Erythroblast (primary cell): ENCODE results near the gene GALNT9.

Experiments
- DNase-seq, 2 experiments: peaks; one replicate each; lab custom pipeline; 2025; lab: John Stamatoyannopoulos, UW
- GATA1 ChIP-seq: IDR thresholded peaks from 2 replicates; pipeline ENCODE4 v1.6.1; 2011; ENCODE audit warnings: low read depth, mild to moderate bottlenecking, control low read depth, low read length, moderate library complexity
- POLR2A ChIP-seq: IDR thresholded peaks from 2 replicates; pipeline ENCODE4 v1.6.1; 2011; ENCODE audit warnings: mild to moderate bottlenecking, low read length

GALNT9 gene

GRCh38 chr12:132213359-132214160, 115.8 kb downstream of the GALNT9 start:
- TF ChIP-seq GATA1 (no peak), POLR2A (no peak)
- DNase-seq = no peak

DNA sequence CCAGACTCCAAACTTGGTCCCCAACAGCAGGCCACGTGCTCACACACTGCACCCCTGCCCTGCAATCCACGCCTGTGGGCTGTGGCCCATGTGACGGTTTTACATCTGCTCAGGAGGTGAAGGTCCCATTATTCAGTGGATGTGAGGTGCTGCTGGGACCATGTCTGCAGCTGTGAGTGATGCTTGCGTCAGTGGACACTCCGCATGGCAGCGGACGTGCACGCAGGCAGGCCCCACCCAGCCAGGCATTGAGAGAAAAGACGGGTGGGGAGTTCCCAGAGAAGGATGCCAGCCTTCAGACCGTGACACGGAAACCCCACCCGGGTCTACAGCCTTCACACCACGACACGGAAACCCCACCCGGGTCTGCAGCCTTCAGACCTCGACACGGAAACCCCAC, 117.6 kb downstream of the GALNT9 start:
- DNase-seq = no peak
- TF ChIP-seq GATA1 (no peak), POLR2A (no peak)

- no peak for DNase-seq
- no peak for TF ChIP-seq POLR2A
- no peak for TF ChIP-seq GATA1
Observed at GRCh38 chr12:132211326-132211725, 118.1 kb downstream of the GALNT9 start.

GRCh38 chr12:132210223-132211055, 119.0 kb downstream of the GALNT9 start:
- no peak for DNase-seq
- TF ChIP-seq POLR2A (no peak), GATA1 (no peak)

GRCh38 chr12:132209619-132210222, 119.7 kb downstream of the GALNT9 start:
- DNase-seq = no peak
- TF ChIP-seq POLR2A (no peak), GATA1 (no peak)

DNA sequence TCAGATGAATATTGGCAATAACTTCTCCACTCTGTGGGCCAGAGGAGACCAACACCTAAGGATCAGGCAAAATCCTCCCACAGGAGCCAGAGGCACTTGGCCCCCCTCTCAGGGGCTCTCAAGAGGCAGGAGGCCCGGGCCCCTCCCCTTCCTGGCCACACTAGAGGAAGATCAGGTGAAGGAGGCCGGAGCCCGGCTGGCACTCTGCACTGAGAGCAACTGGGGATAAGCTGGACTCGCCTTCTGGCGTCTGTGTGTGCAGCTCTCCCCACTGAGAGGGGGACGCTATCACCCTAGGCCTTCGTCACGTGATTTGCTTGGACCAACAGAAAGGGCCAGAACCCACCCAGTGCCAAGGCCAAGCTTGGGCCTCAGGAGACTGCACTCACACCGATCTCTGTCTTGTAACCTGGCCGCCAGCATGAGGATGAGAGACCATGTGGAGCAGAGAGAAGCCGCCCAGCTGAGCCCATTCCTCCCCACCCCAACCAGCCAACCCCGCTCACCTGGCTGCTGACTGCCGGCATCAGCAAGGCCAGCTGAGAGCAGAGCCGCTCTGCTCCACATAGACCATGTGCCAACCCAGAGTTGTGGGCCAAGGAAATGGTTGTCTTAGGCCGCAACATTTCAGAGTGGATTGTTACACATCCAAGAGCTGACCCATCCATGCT, 121.1 kb downstream of the GALNT9 start:
- no peak for TF ChIP-seq GATA1
- no peak for TF ChIP-seq POLR2A
- DNase-seq = no peak

GRCh38 chr12:132207083-132207775, 122.2 kb downstream of the GALNT9 start:
- TF ChIP-seq GATA1 (no peak), POLR2A (no peak)
- DNase-seq = no peak

DNA sequence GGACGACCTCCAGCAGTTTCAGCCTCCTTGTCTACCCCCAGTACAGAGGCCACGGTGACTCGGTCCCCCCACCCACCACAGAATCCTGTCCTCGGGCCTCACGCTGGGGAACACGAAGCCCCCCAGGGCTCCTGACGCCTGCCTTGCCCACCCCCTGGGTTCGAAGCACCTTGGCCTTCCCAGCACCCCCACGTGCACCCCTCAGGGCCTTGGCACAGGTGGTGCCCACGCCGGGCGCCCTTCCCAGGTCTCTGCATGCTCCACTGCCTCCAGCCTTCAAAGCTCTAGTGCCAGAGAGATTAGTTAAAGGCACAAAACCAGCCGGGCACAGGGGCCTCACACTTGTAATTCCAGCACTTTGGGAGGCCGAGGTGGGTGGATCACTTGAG, 123.3 kb downstream of the GALNT9 start:
- DNase-seq = no peak

GRCh38 chr12:132205271-132206045, 123.9 kb downstream of the GALNT9 start:
- DNase-seq = no peak
- TF ChIP-seq GATA1 (no peak), POLR2A (no peak)

More for the DNA sequence above, 123.3 kb downstream of the GALNT9 start:
- TF ChIP-seq GATA1 (no peak), POLR2A (no peak)

- TF ChIP-seq GATA1 = no peak
- TF ChIP-seq POLR2A = no peak
- DNase-seq = no peak
Observed at GRCh38 chr12:132204793-132205270, 124.6 kb downstream of the GALNT9 start.

- TF ChIP-seq GATA1 (no peak), POLR2A (no peak)
- DNase-seq = no peak
Observed at GRCh38 chr12:132204063-132204792, 125.2 kb downstream of the GALNT9 start.
